Rectal smooth muscle tissue (tissue), 1 donor: ENCODE data around the gene COG5.

Experiments used
- H3K27ac ChIP-seq: one replicate; pipeline ENCODE4 v1.7.0; 2013; ENCODE audit warnings: low read depth, low read length, inconsistent platforms
- H3K27me3 ChIP-seq: one replicate; pipeline ENCODE4 v1.7.0; 2013; ENCODE audit warnings: low read length; ENCODE audit not compliant: control insufficient read depth, insufficient read depth
- H3K36me3 ChIP-seq: one replicate; pipeline ENCODE4 v1.7.0; 2013; ENCODE audit warnings: low read length; ENCODE audit not compliant: control insufficient read depth, insufficient read depth
- H3K4me1 ChIP-seq: one replicate; pipeline ENCODE4 v1.7.0; 2013; ENCODE audit warnings: low read length; ENCODE audit not compliant: control insufficient read depth, insufficient read depth
- H3K4me3 ChIP-seq: one replicate; pipeline ENCODE4 v1.7.0; 2013; ENCODE audit warnings: low read length
- H3K9ac ChIP-seq: one replicate; pipeline ENCODE4 v1.7.0; 2013; ENCODE audit warnings: low read length

The COG5 gene

DNA sequence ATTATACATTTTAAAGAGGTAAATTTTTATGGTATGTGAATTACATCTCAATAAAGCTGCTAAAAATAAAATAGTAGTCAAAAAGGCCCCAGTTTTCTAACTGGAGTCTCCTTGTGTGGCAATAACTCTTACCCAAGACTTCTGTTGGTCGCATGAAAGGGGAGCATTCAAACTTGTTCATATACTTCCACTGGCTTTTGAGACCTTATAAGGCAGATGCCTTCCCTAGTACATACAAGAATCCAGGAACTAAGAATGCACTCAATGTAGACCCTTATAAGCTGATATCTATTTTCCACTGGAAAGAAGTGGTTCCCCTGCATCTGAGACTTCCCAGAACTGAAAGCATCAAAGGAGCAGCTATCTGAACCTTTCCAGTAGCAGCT, 29.3 kb upstream of the COG5 start:
- Histone ChIP-seq H3K27me3 (no peaks in the 10 kb centered on the region), H3K36me3 (peaks cover 9% of the 10 kb centered on the region), H3K4me1 (peaks cover 14% of the 10 kb centered on the region), H3K27ac (peak overlapping the region; percentile 4), H3K4me3 (no peak overlapping the region), H3K9ac (no peak overlapping the region)

DNA sequence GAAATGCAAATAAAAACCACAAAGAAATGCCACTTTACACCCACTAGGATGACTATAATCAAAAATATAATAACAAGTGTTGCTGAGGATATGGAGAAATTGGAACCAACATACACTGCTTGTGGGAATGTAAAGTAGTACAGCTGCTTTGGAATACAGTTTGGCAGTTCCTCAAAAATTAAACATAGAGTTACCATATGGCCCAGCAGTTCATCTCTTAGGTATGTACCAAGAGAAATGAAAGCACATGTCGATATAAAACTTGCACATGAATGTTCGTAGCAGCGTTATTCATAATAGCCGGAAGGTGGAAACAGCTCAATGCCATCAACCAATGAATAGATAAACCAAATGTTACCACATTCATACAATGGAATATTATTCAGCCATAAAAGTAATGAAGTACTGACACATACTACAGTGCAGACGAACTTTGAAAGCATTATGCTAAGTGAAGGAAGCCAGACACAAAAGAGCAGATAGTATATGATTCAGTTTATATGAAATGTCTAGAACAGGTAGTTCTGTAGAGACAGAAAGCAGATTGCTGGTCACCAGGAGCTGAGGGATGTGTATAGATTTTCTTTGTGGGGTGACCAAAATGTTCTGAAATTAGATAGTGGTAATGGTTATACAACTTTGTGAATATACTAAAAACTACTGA, 28.8 kb upstream of the COG5 start:
- H3K9ac ChIP-seq = no peak overlapping the region
- peaks cover 9% of the 10 kb centered on the region for H3K36me3 ChIP-seq
- H3K27me3 ChIP-seq = no peaks in the 10 kb centered on the region
- H3K4me1 ChIP-seq = peaks cover 14% of the 10 kb centered on the region
- H3K4me3 ChIP-seq = no peak overlapping the region
- peak overlapping the region; percentile 4 for H3K27ac ChIP-seq

DNA sequence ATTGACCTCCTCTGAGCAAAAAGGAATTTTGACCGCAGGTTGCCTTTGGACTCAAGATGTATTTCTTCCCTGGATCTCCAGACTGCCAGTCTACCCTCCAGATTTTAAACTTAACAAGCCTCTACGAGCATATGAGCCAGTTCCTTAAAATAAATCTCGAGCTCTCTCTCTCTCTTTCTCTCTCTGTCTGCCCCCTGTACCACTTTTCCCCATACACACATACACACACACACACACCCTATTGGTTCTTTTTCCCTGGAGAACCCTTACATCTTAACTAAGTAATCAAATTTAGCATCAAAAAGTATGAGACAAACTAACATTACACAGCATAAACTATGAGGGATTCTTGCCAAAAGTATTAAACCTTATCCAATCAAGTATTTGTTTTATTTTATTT, 27.7 kb upstream of the COG5 start:
- no peak overlapping the region for H3K9ac ChIP-seq
- peak overlapping the region; percentile 51 for H3K27ac ChIP-seq
- no peaks in the 10 kb centered on the region for H3K27me3 ChIP-seq

DNA sequence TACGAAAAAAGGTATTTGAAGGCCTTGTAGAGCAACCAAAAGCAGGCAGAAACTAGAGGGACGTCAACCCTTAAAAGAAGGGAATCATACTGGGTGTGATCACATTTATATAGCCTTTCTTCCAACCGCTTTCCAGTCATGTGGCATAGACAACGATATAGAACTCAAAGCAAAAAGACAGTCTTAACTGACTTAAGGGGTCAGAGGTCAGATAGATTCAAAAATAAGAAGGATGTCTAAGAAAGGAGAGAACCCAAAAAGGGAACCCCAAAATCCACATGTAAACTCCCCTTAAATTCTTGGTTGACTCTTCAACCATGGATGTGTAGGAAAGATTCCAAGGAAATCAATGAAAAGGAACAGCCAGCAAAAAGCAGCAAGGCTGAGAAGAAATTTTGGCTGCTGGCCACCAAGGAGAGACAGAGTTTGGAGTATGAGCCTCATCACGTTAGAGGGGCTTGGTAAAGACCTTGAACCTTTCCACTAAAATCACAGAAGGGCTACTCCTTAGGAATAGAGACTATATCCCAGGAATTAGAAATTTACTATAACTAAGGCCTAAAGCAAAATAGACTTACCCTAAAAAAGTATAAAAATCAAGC, 24.9 kb upstream of the COG5 start:
- Histone ChIP-seq H3K27me3 (no peaks in the 10 kb centered on the region), H3K27ac (no peak overlapping the region), H3K4me3 (no peak overlapping the region), H3K36me3 (peaks cover 4% of the 10 kb centered on the region), H3K9ac (no peak overlapping the region), H3K4me1 (peaks cover 8% of the 10 kb centered on the region)

More for the DNA sequence above, 27.7 kb upstream of the COG5 start:
- Histone ChIP-seq H3K4me3 (no peak overlapping the region), H3K4me1 (peaks cover 14% of the 10 kb centered on the region), H3K36me3 (peaks cover 6% of the 10 kb centered on the region)

DNA sequence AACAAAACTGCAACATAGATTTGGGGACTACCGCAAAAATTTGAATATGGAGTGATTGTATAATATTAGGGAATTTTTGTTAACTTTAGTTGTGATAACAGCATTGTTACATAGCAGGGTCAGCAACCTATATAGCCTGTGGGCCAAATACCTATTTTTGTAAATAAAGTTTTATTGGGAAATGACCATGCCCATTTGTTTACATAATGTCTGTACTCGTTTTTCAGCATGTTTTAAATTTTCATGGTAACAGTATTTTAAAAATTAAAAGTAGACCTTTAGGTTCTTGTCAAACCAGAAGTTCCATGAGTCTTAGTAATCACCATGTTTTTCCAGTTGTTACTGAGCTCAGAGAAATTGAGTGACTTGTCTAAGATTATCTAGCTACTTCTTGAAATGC, 21.0 kb upstream of the COG5 start:
- H3K4me1 ChIP-seq = peaks cover 6% of the 10 kb centered on the region

DNA sequence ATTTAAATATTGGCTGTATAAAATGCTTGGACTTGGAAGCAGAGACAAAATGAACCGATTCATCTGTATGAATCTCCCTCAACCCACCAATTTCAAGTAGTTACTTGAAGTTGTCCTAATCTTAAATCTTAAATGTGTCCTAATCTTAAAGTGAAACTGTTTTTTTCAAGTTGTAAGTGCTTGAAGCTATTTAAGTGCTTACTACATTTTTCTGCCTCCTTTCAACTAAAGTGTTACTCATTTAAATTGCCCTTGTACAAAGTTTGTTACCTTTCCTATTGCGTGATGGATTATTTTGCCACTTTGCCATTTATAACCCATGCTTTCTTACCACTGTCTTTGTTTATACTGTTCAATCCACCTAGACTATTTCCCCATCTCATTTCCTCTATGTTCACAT, 19.2 kb upstream of the COG5 start:
- Histone ChIP-seq H3K27me3 (no peaks in the 10 kb centered on the region), H3K4me3 (no peak overlapping the region), H3K36me3 (no peaks in the 10 kb centered on the region), H3K9ac (no peak overlapping the region), H3K4me1 (peaks cover 6% of the 10 kb centered on the region), H3K27ac (no peak overlapping the region)

More for the DNA sequence above, 21.0 kb upstream of the COG5 start:
- H3K27me3 ChIP-seq = no peaks in the 10 kb centered on the region
- H3K4me3 ChIP-seq = no peak overlapping the region
- H3K9ac ChIP-seq = no peak overlapping the region
- H3K27ac ChIP-seq = no peak overlapping the region
- peaks cover 4% of the 10 kb centered on the region for H3K36me3 ChIP-seq

DNA sequence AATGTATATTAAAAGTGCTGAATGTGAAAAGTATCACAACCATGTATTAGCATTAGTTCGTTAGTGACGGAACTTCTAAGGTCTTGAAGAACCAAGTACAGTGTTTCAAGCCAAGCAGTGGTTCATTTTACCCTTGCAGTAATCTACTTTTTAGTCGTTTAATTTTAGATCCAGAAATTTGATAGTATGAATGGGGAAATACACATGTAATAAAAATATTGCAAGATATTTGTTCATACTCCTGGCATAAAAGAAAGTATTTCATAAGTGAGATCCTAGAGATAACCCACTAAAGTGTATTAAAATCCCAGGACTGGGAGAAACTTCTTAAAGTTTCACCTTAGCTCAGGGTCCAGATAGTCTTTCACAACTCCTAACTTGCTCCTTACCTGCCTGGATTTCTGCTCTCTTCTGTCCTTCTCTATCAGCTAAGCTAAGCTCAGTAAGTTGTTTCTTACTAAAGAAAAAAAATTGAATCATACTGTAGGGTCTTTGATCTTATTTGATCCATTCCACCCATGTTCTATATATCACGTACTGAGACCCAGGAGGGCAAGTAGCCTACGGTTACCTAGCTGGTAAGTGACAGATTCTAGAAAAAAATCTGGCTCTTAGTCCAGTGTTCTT, 17.8 kb upstream of the COG5 start:
- H3K27me3 ChIP-seq = no peaks in the 10 kb centered on the region
- peaks cover 6% of the 10 kb centered on the region for H3K4me1 ChIP-seq
- H3K9ac ChIP-seq = no peak overlapping the region
- no peaks in the 10 kb centered on the region for H3K36me3 ChIP-seq
- H3K4me3 ChIP-seq = peak overlapping the region; percentile 99
- peak overlapping the region; percentile 3 for H3K27ac ChIP-seq

DNA sequence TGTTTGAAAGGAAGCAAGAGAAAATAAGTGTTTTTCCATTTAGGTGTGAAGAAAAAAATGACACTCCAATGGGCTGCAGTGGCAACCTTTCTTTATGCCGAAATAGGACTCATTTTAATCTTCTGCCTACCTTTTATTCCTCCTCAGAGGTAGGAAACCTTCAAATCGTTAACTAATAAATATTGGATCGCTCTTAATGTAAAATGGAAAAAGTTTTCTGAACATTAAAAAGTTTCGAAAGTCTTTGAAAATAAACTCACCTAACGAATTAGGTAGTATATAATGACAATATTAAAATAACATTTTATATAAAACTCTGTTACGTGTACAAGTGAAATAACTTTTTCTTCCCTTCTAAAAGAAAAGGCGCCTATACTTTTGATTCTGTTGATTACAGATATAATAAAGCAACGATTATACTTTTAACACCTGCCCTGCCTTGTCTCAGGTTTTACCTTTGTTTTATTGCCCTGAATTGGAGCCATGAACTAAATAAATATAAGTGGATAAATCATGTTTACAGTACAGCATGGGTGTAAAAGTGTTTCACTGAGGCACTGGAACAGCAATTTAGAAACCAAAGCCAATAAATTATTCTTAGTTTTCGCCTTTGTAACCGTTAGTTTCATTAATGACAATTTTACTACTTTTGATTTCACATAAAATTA, 17.1 kb upstream of the COG5 start:
- peak overlapping the region; percentile 99 for H3K4me3 ChIP-seq
- peak overlapping the region; percentile 95 for H3K27ac ChIP-seq
- peaks cover 6% of the 10 kb centered on the region for H3K4me1 ChIP-seq
- peak overlapping the region; percentile 86 for H3K9ac ChIP-seq
- H3K36me3 ChIP-seq = no peaks in the 10 kb centered on the region
- H3K27me3 ChIP-seq = no peaks in the 10 kb centered on the region

DNA sequence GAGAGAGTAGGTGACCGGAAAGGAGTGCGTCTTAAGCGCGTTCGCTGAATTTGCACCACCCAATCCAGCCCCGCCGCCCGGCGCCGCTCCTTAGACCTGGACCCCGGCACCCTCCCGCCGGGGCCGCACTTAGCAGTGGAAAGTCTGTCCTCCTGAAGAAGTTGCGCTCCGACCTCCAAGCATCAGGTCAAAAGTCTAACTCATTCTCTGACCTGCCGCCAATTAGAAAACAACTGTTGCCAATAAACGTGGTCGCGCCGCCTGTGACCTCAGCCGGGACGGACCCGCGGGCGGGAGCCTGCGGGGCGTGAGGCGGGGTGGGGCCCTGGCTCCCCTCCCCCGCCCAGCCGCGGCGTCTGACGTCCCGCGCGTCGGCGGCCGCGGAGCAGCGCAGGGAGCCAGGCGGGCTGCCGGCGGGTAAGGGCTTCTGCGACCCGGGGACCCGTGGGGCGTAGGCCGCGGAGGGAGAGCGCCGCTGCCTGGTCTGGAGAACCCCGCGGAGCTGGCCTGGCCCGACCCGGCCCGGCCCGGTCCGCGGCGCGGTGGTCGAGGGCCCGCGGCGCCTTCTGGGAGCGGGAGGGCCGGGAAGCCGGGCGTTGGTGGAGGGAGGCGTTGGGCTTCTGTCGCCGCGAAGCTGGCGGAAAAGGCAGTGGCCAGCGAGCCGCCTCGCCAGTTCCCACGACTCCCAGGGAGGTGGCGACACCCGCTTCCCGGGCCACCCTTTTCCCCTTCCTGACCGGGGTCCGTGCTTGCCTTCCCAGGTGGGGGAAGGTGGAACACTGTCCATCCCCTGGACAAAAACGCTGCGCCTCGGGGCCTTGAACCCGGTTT, 16.4 kb upstream of the COG5 start, which contains the start of gene BCAP29:
Gene BCAP29 (plus strand): TSS at position 362 of the 831 bp plus-strand sequence. CDS start 527 bp downstream, outside the sequence.
- H3K36me3 ChIP-seq = no peaks in the 10 kb centered on the region
- H3K9ac ChIP-seq = peak within 1 kb of the TSS; percentile 86
- H3K27me3 ChIP-seq = no peaks in the 10 kb centered on the region
- H3K4me1 ChIP-seq = peaks cover 6% of the 10 kb centered on the region
- peak within 1 kb of the TSS; percentile 95 for H3K27ac ChIP-seq
- peak within 1 kb of the TSS; percentile 99 for H3K4me3 ChIP-seq

DNA sequence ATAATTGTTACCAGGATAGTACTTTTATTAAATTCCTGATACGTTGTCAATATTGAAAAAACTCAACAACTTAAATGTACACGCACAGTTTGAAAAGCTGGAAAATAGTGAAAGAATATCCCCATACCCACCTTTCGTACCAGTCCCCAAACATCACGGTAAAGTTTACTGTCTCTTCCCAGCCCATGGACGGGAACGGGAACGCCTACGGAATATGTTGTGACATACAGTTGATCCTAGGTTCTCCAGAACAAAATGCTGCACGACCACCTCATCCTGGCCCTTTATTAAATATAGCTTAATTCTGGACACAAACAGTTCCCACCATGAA, 15.8 kb upstream of the COG5 start:
- no peaks in the 10 kb centered on the region for H3K27me3 ChIP-seq
- peaks cover 6% of the 10 kb centered on the region for H3K4me1 ChIP-seq
- peak overlapping the region; percentile 99 for H3K4me3 ChIP-seq
- peak overlapping the region; percentile 95 for H3K27ac ChIP-seq
- no peaks in the 10 kb centered on the region for H3K36me3 ChIP-seq
- H3K9ac ChIP-seq = peak overlapping the region; percentile 86

DNA sequence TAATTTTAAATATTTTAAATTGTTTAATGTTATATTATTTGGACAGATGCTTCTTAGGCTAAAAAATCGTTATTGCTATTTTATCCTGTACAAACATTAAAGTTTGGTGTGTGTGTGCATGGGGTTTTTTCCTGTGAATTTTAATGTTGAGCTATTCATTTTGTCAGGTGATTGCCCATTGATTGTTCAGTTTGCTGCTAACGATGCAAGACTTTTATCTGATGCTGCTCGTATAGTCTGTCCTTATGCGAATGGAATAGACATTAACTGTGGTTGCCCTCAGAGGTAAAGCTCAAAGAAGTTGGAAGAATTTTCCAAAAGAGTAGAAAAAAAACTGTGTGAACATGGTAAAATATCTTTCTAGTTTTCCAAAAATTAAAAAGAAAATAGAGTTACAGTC, 9.8 kb upstream of the COG5 start:
- H3K4me1 ChIP-seq = no peaks in the 10 kb centered on the region
- H3K27ac ChIP-seq = no peak overlapping the region
- no peaks in the 10 kb centered on the region for H3K36me3 ChIP-seq
- no peaks in the 10 kb centered on the region for H3K27me3 ChIP-seq
- no peak overlapping the region for H3K9ac ChIP-seq
- H3K4me3 ChIP-seq = no peak overlapping the region

DNA sequence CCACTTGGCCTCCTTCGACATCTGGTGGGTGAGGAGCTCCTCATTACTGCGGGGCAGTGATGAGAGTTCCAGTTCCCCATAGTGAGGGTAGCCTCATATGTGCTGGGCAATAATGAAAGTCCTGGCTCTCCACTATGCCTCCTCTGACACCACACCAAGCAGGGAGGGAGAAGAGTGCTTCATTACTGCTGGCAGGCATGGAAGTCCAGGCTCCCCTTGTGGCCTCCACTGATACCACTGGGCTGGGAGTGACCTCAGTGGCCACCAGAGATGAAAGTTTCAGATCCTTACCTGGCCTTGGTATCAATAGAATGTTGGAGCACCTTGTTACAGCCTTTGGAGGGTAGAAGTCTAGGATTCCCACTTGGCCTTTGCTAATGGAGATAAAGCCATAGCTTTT, 6.6 kb upstream of the COG5 start:
- no peaks in the 10 kb centered on the region for H3K27me3 ChIP-seq

More for the DNA sequence above, 6.6 kb upstream of the COG5 start:
- Histone ChIP-seq H3K4me1 (no peaks in the 10 kb centered on the region), H3K36me3 (no peaks in the 10 kb centered on the region), H3K4me3 (no peak overlapping the region), H3K9ac (no peak overlapping the region), H3K27ac (no peak overlapping the region)
